Keratinocyte (primary cell): Measurements from ENCODE around the gene DLG1. TPM values are rescaled to one million over a fixed set of nuclear protein-coding genes. Genes with fewer than 3 reads are reported as not detected.

Experiments used
- DNase-seq: peaks from one replicate; pipeline ENCODE4 v3.0.0-alpha.2; 2011; ENCODE audit warnings: low read depth, missing footprints, low spot score
- FAIRE-seq: peaks from 2 replicates; lab custom pipeline; 2011; peaks lifted over from hg19 to GRCh38; lab: Jason Lieb, UNC
- H2AFZ ChIP-seq: 2 replicates; pipeline ENCODE4 v1.6.0; 2012; ENCODE audit warnings: low read length, control low read depth, inconsistent platforms; ENCODE audit not compliant: control insufficient read depth
- H3K27ac ChIP-seq: 2 replicates; pipeline ENCODE4 v1.5.1; 2011; ENCODE audit warnings: low read length; ENCODE audit not compliant: control insufficient read depth, insufficient read depth
- H3K27me3 ChIP-seq: 3 replicates; pipeline ENCODE4 v1.6.0; 2011; ENCODE audit warnings: low read length; ENCODE audit not compliant: control insufficient read depth, insufficient read depth; ENCODE audit errors: extremely low read depth
- H3K36me3 ChIP-seq, 2 experiments: 2 replicates in 1 of 2; 3 replicates in 1 of 2; pipeline ENCODE4 v1.5.1; 2011; ENCODE audit warnings: low read length in 2 of 2, mild to moderate bottlenecking in 1 of 2; ENCODE audit not compliant: control insufficient read depth in 2 of 2, insufficient read depth in 2 of 2; ENCODE audit errors: extremely low read depth in 1 of 2
- H3K4me1 ChIP-seq: 3 replicates; pipeline ENCODE4 v1.5.1; 2011; ENCODE audit warnings: low read length; ENCODE audit not compliant: control insufficient read depth, insufficient read depth; ENCODE audit errors: extremely low read depth
- H3K4me2 ChIP-seq: 3 replicates; pipeline ENCODE4 v1.6.0; 2011; ENCODE audit warnings: low read depth, low read length; ENCODE audit not compliant: control insufficient read depth, insufficient read depth; ENCODE audit errors: extremely low read depth
- H3K4me3 ChIP-seq, 3 experiments: fragments of 200-600 bp in 1 of 3; sonication (generic) in 1 of 3; 2 replicates in 2 of 3; 3 replicates in 1 of 3; pipeline ENCODE4 v1.5.1; 2011 to 2016; ENCODE audit warnings: low read length in 3 of 3, mild to moderate bottlenecking in 3 of 3, control low read depth in 2 of 3, inconsistent platforms in 1 of 3, low read depth in 1 of 3, mixed read lengths in 1 of 3, mixed run types in 1 of 3, moderate library complexity in 1 of 3; ENCODE audit not compliant: control insufficient read depth in 2 of 3, insufficient read depth in 2 of 3; ENCODE audit errors: extremely low read depth in 1 of 3
- H3K79me2 ChIP-seq: 2 replicates; pipeline ENCODE4 v1.6.0; 2012; ENCODE audit warnings: low read length; ENCODE audit not compliant: control insufficient read depth, insufficient read depth
- H3K9ac ChIP-seq: 3 replicates; pipeline ENCODE4 v1.6.0; 2011; ENCODE audit warnings: low read length; ENCODE audit not compliant: control insufficient read depth, insufficient read depth; ENCODE audit errors: extremely low read depth
- H3K9me1 ChIP-seq: 3 replicates; pipeline ENCODE4 v1.6.0; 2011; ENCODE audit warnings: low read length; ENCODE audit not compliant: control insufficient read depth, insufficient read depth; ENCODE audit errors: extremely low read depth
- H3K9me3 ChIP-seq: 2 replicates; pipeline ENCODE4 v1.5.1; 2012; ENCODE audit warnings: low read depth, low read length; ENCODE audit not compliant: control insufficient read depth
- H4K20me1 ChIP-seq: 3 replicates; pipeline ENCODE4 v1.6.0; 2011; ENCODE audit warnings: low read length; ENCODE audit not compliant: control insufficient read depth, insufficient read depth; ENCODE audit errors: extremely low read depth
- CTCF ChIP-seq, 3 experiments: IDR thresholded peaks in 1 of 3; conservative IDR thresholded peaks in 1 of 3; optimal IDR thresholded peaks in 1 of 3; 2 replicates in 2 of 3; 3 replicates in 1 of 3; pipeline versions ENCODE3 to v1.5.1; 2011; ENCODE audit warnings: low read length in 3 of 3, mild to moderate bottlenecking in 3 of 3, moderate library complexity in 2 of 3, control low read depth in 1 of 3, inconsistent platforms in 1 of 3; ENCODE audit not compliant: insufficient read depth in 2 of 3; ENCODE audit errors: extremely low read depth in 1 of 3
- EZH2 ChIP-seq: IDR thresholded peaks from one replicate; pipeline ENCODE4 v1.6.1; 2012; ENCODE audit warnings: inconsistent platforms, mild to moderate bottlenecking, low read length, moderate library complexity
- dilution Hi-C: fragments of 300-500 bp; cut with MboI; formaldehyde crosslinking; loops from one replicate; pipeline ENCODE4 v1.7.0; 2020; ENCODE audit warnings: low sequenced_read_pairs; ENCODE audit not compliant: extremely low pct_ligation_motif_present
- polyA plus RNA-seq, 5 experiments: library from polyadenylated mRNA; depleted of rRNA in 3 of 5; stranded (reverse) in 3 of 5; stranded (forward) in 1 of 5; unstranded in 1 of 5; fragments of >200 nt; gene quantifications; 1 replicate in 1 of 5; 2 replicates in 3 of 5; 3 replicates in 1 of 5; pipeline versions ENCODE4 v1.2.1 to v1.2.3, GENCODE V29; 2011 to 2012; ENCODE audit warnings: missing spikeins in 2 of 5, low read depth in 1 of 5, low replicate concordance in 1 of 5

The DLG1 gene
- polyA plus RNA-seq, 1 donor (not counting 4 experiments of a cell fraction or from before 2014, with no cell fraction given), result 139 TPM

GRCh38 chr3:197114007-197114406, 184.4 kb downstream of the DLG1 start:
- dilution Hi-C loops, result no loop called here
- H3K36me3 ChIP-seq, result peaks cover 6 to 19% of the 10 kb centered on the region in 2 experiments

GRCh38 chr3:197111685-197112084, 186.7 kb downstream of the DLG1 start:
- Histone ChIP-seq H3K9me3 (no peaks in the 10 kb centered on the region), H3K9me1 (no peaks in the 10 kb centered on the region), H3K27me3 (no peaks in the 10 kb centered on the region), H3K4me1 (no peaks in the 10 kb centered on the region), H3K27ac (no peak overlapping the region), H3K36me3 (peaks cover 9 to 15% of the 10 kb centered on the region in 2 experiments), H3K4me2 (no peak overlapping the region), H2AFZ (no peak overlapping the region), H3K4me3 (no peak overlapping the region), H3K9ac (no peak overlapping the region), H3K79me2 (no peaks in the 10 kb centered on the region), H4K20me1 (no peaks in the 10 kb centered on the region)
- dilution Hi-C loops, result no loop called here
- TF ChIP-seq EZH2, result no peak
- FAIRE-seq (no peak), DNase-seq (no peak)

More at GRCh38 chr3:197114007-197114406, 184.4 kb downstream of the DLG1 start:
- Histone ChIP-seq H2AFZ (no peak overlapping the region), H3K9me3 (no peaks in the 10 kb centered on the region), H3K4me1 (peaks cover 12% of the 10 kb centered on the region), H4K20me1 (no peaks in the 10 kb centered on the region), H3K4me2 (no peak overlapping the region), H3K27me3 (no peaks in the 10 kb centered on the region), H3K27ac (no peak overlapping the region), H3K79me2 (peaks cover 2% of the 10 kb centered on the region), H3K9ac (no peak overlapping the region), H3K4me3 (no peak overlapping the region), H3K9me1 (no peaks in the 10 kb centered on the region)
- TF ChIP-seq EZH2 (no peak), CTCF (optimal IDR thresholded peaks at IDR 0.05 in 1 of 3, IDR thresholded peaks at IDR 0.05 in 1 of 3, conservative IDR thresholded peaks at IDR 0.05 in 1 of 3; ENCODE audit: extremely low read depth in 1 of 3, insufficient read depth in 2 of 3, low read length in 3 of 3) (no peak)
- FAIRE-seq (no peak), DNase-seq (no peak)

GRCh38 chr3:197105786-197106185, 192.6 kb downstream of the DLG1 start:
- Histone ChIP-seq H3K79me2 (no peaks in the 10 kb centered on the region), H2AFZ (no peak overlapping the region), H3K4me2 (no peak overlapping the region), H3K27me3 (no peaks in the 10 kb centered on the region), H3K9me1 (no peaks in the 10 kb centered on the region), H3K4me1 (no peaks in the 10 kb centered on the region), H3K4me3 (no peak overlapping the region), H3K36me3 (peaks cover 10 to 12% of the 10 kb centered on the region in 2 experiments), H3K27ac (no peak overlapping the region), H4K20me1 (no peaks in the 10 kb centered on the region), H3K9ac (no peak overlapping the region), H3K9me3 (no peaks in the 10 kb centered on the region)
- DNase-seq, result no peak
- TF ChIP-seq EZH2 (no peak), CTCF (optimal IDR thresholded peaks at IDR 0.05 in 1 of 3, IDR thresholded peaks at IDR 0.05 in 1 of 3, conservative IDR thresholded peaks at IDR 0.05 in 1 of 3; ENCODE audit: extremely low read depth in 1 of 3, insufficient read depth in 2 of 3, low read length in 3 of 3) (no peak)
- dilution Hi-C loops, result no loop called here
- no peak for FAIRE-seq
